ENCODE measurements around the gene CCNE1.
A peak's percentile ranks its signal among the peaks of the same experiment; 100 is the strongest.

DNA sequence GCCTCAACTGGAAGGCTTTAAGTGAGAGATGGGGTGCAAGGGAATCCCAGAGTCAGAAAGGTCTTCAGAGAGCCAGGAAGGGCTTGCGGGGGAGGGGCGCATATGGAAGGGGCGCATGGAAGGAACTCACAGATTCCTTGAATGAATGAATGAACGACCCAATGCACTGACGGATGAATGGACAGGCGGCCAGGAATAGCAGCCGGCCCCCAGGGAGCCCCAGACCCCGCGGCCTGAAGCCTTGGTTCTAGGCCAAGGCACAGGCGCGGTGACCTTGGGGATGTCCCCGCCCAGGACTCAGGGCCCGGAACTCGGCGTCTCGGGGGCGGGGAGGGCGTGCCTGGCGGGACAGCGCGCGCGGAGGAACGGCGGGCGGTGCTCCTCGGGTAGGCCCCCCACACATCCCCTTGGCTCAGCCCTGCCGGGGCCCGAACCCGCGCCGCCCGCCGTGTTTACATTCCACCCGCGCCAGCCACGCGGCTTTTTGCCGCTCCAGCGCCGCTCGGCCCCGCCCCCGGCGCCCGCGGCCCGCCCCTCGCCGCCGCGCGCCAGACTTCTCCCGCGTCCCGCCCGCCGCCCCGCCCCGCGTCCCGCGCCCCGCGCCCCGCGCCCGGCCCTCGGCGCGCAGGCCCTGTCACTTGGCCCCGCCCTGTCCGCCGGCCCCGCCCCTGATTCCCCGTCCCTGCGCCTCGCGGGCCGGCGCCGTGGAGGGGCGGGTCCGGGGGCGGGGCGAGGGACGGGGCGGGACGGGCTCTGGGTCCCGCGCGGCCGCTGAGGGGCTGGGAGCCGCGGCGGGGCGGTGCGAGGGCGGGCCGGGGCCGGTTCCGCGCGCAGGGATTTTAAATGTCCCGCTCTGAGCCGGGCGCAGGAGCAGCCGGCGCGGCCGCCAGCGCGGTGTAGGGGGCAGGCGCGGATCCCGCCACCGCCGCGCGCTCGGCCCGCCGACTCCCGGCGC is at the start of gene CCNE1:
- TF ChIP-seq, protein P1, sequence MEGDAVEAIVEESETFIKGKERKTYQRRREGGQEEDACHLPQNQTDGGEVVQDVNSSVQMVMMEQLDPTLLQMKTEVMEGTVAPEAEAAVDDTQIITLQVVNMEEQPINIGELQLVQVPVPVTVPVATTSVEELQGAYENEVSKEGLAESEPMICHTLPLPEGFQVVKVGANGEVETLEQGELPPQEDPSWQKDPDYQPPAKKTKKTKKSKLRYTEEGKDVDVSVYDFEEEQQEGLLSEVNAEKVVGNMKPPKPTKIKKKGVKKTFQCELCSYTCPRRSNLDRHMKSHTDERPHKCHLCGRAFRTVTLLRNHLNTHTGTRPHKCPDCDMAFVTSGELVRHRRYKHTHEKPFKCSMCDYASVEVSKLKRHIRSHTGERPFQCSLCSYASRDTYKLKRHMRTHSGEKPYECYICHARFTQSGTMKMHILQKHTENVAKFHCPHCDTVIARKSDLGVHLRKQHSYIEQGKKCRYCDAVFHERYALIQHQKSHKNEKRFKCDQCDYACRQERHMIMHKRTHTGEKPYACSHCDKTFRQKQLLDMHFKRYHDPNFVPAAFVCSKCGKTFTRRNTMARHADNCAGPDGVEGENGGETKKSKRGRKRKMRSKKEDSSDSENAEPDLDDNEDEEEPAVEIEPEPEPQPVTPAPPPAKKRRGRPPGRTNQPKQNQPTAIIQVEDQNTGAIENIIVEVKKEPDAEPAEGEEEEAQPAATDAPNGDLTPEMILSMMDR (IDR thresholded peaks at IDR 0.05): peak in 1 of 7 experiments; percentile 14
- TF ChIP-seq POLR2A (IDR thresholded peaks at IDR 0.05): peak in 1 of 3 donors; percentile 17
